ENCODE data around the gene PIK3C2G.

GRCh38 chr12:18402872-18403611 lies 141.7 kb downstream of the PIK3C2G start:
- TF ChIP-seq, protein P1, sequence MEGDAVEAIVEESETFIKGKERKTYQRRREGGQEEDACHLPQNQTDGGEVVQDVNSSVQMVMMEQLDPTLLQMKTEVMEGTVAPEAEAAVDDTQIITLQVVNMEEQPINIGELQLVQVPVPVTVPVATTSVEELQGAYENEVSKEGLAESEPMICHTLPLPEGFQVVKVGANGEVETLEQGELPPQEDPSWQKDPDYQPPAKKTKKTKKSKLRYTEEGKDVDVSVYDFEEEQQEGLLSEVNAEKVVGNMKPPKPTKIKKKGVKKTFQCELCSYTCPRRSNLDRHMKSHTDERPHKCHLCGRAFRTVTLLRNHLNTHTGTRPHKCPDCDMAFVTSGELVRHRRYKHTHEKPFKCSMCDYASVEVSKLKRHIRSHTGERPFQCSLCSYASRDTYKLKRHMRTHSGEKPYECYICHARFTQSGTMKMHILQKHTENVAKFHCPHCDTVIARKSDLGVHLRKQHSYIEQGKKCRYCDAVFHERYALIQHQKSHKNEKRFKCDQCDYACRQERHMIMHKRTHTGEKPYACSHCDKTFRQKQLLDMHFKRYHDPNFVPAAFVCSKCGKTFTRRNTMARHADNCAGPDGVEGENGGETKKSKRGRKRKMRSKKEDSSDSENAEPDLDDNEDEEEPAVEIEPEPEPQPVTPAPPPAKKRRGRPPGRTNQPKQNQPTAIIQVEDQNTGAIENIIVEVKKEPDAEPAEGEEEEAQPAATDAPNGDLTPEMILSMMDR (IDR thresholded peaks at IDR 0.05; ENCODE audit: low read depth, low read length, missing input control), result no peak
- TF ChIP-seq REST (IDR thresholded peaks at IDR 0.05) (no peak), JUND (IDR thresholded peaks at IDR 0.05) (no peak), NR2F2 (IDR thresholded peaks at IDR 0.05) (no peak), GABPA (IDR thresholded peaks at IDR 0.05 in 1 of 2, conservative IDR thresholded peaks at IDR 0.05 in 1 of 2) (no peak)
- TF ChIP-seq, protein P2, sequence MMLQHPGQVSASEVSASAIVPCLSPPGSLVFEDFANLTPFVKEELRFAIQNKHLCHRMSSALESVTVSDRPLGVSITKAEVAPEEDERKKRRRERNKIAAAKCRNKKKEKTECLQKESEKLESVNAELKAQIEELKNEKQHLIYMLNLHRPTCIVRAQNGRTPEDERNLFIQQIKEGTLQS (IDR thresholded peaks at IDR 0.05), result no peak
- TF ChIP-seq, protein P3, sequence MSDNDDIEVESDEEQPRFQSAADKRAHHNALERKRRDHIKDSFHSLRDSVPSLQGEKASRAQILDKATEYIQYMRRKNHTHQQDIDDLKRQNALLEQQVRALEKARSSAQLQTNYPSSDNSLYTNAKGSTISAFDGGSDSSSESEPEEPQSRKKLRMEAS (IDR thresholded peaks at IDR 0.05), result no peak
